Thymus (tissue), 11 donors: ENCODE results near the gene CROCC2. TPM values are rescaled to one million over a fixed set of nuclear protein-coding genes. Genes with fewer than 3 reads are reported as not detected.

Source experiments
- DNase-seq, 9 donors: peaks; one replicate each; pipeline ENCODE4 v3.0.0-alpha.2; 2013; ENCODE audit warnings: low spot score in 9 of 9, low read depth in 6 of 9, missing footprints in 1 of 9
- H3K27ac ChIP-seq, 2 donors: one replicate each; pipeline ENCODE4 v1.5.1; 2013; ENCODE audit warnings: control low read depth in 1 of 2, low read depth in 1 of 2, low read length in 1 of 2, mild to moderate bottlenecking in 1 of 2, moderate library complexity in 1 of 2
- H3K27me3 ChIP-seq, 2 donors: one replicate each; pipeline ENCODE4 v1.5.1; 2013; ENCODE audit warnings: low read length in 1 of 2; ENCODE audit not compliant: control insufficient read depth in 2 of 2, insufficient read depth in 1 of 2
- H3K36me3 ChIP-seq, 2 donors: one replicate each; pipeline ENCODE4 v1.5.1; 2013; ENCODE audit warnings: low read length in 1 of 2, mild to moderate bottlenecking in 1 of 2, moderate library complexity in 1 of 2; ENCODE audit not compliant: control insufficient read depth in 2 of 2, insufficient read depth in 2 of 2
- H3K4me1 ChIP-seq, 2 donors: one replicate each; pipeline ENCODE4 v1.5.1; 2013; ENCODE audit warnings: low read length in 2 of 2; ENCODE audit not compliant: control insufficient read depth in 2 of 2, insufficient read depth in 2 of 2
- H3K4me3 ChIP-seq, 2 donors: one replicate each; pipeline ENCODE4 v1.5.1; 2013; ENCODE audit warnings: low read length in 2 of 2, control low read depth in 1 of 2, mild to moderate bottlenecking in 1 of 2
- H3K9me3 ChIP-seq, 2 donors: one replicate each; pipeline ENCODE4 v1.5.1; 2013; ENCODE audit warnings: low read length in 1 of 2, mild to moderate bottlenecking in 1 of 2; ENCODE audit not compliant: control insufficient read depth in 2 of 2, insufficient read depth in 1 of 2
- WGBS: extraction: QIAGEN DNeasy Blood & Tissue Kit; methylation state at CpG from one replicate; pipeline ENCODE4 v1.1.7; 2013; 5-methylcytosine and 5-hydroxymethylcytosine counted together
- polyA plus RNA-seq: library from polyadenylated mRNA; stranded (reverse); fragments of 200-250 nt; gene quantifications from one replicate; pipeline ENCODE4 v1.2.3, GENCODE V29; 2013
- total RNA-seq: library from RNA; stranded (reverse); fragments of 120-200 nt; gene quantifications from one replicate; pipeline ENCODE4 v1.2.4, GENCODE V29; 2013
- donor health status: healthy.

Gene CROCC2
- total and polyA plus RNA-seq, 2 donors: 0.02 TPM; not detected in 1

GRCh38 chr2:240952496-240953246 is 46.5 kb downstream of the CROCC2 start:
- Histone ChIP-seq H3K27ac (no peak overlapping the region), H3K27me3 (peaks cover 0 to 19% of the 10 kb centered on the region in 2 donors), H3K4me1 (no peaks in the 10 kb centered on the region), H3K9me3 (no peaks in the 10 kb centered on the region), H3K4me3 (no peak overlapping the region), H3K36me3 (no peaks in the 10 kb centered on the region)
- 92% methylated on average over 14 of the region's 14 CpGs for WGBS
- DNase-seq: no peak

GRCh38 chr2:240953426-240954410 is 47.6 kb downstream of the CROCC2 start:
- no peak overlapping the region for H3K4me3 ChIP-seq
- no peak for DNase-seq
- H3K4me1 ChIP-seq: no peaks in the 10 kb centered on the region
- H3K9me3 ChIP-seq: no peaks in the 10 kb centered on the region
- 89% methylated on average over 14 of the region's 14 CpGs for WGBS
- no peaks in the 10 kb centered on the region for H3K36me3 ChIP-seq
- H3K27ac ChIP-seq: no peak overlapping the region
- peaks cover 0 to 19% of the 10 kb centered on the region in 2 donors for H3K27me3 ChIP-seq

GRCh38 chr2:240954436-240955305 is 48.5 kb downstream of the CROCC2 start:
- DNase-seq: no peak
- Histone ChIP-seq H3K27me3 (peaks cover 0 to 23% of the 10 kb centered on the region in 2 donors), H3K4me3 (no peak overlapping the region), H3K9me3 (no peaks in the 10 kb centered on the region), H3K36me3 (no peaks in the 10 kb centered on the region), H3K4me1 (no peaks in the 10 kb centered on the region), H3K27ac (no peak overlapping the region)
- 68% methylated on average over 15 of the region's 15 CpGs for WGBS

DNA sequence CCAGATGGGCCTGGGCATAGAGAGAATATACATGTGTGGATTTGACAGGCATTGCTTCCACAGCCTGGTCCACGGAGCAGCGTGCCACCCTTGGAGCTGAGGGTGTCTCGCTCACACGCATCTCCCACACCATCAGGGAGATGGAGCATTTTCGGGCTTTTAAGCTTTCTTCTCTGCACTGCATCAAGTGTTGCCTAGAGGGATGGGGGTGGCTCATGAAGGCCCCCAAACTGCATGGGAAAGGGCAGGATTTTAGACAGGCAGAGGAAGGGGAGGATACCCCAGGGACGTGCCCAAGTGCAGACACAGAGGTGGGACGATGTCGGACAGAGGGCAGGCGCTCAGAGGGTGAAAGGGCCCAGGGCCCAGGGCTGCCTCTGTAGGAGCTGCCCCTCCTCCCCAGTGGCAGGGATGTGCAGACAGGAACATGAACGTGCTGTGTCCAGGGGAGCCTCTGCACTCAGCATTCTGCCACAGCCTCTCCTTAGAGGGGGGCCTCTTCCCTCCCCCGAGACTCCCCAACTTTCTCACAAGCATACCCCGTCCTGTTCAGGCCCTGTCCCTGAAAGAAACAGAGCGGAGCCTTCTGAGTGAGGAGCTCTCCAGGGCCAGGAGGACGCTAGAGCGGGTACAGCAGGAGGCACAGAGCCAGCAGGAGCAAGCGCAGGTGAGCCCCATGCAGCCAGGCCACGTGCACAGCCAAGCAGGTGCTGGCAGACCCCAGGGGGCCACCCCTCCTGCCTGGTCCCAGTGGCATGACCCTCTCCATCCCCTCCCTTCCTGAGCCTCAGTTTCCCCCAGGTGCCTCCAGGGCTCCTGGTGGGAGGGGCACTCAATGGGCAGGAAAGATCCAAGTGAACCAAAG is 49.4 kb downstream of the CROCC2 start:
- H3K36me3 ChIP-seq: no peaks in the 10 kb centered on the region
- WGBS: 93% methylated on average over 17 of the region's 17 CpGs
- H3K27ac ChIP-seq: no peak overlapping the region
- H3K9me3 ChIP-seq: no peaks in the 10 kb centered on the region
- H3K27me3 ChIP-seq: peaks cover 0 to 32% of the 10 kb centered on the region in 2 donors
- H3K4me3 ChIP-seq: no peak overlapping the region
- DNase-seq: no peak
- H3K4me1 ChIP-seq: peaks cover 0 to 2% of the 10 kb centered on the region in 2 donors

- no peak overlapping the region for H3K27ac ChIP-seq
- H3K4me3 ChIP-seq: no peak overlapping the region
- no peaks in the 10 kb centered on the region for H3K9me3 ChIP-seq
- 91% methylated on average over 16 of the region's 16 CpGs for WGBS
- no peaks in the 10 kb centered on the region for H3K36me3 ChIP-seq
- DNase-seq: no peak
- peaks cover 0 to 2% of the 10 kb centered on the region in 2 donors for H3K4me1 ChIP-seq
- peaks cover 0 to 38% of the 10 kb centered on the region in 2 donors for H3K27me3 ChIP-seq
These were observed 50.2 kb downstream of the CROCC2 start for GRCh38 chr2:240956171-240956934.

GRCh38 chr2:240956935-240957655 is 51.0 kb downstream of the CROCC2 start:
- H3K9me3 ChIP-seq: no peaks in the 10 kb centered on the region
- peaks cover 0 to 39% of the 10 kb centered on the region in 2 donors for H3K27me3 ChIP-seq
- 96% methylated on average over 32 of the region's 32 CpGs for WGBS
- peaks cover 0 to 2% of the 10 kb centered on the region in 2 donors for H3K4me1 ChIP-seq
- DNase-seq: no peak
- H3K27ac ChIP-seq: no peak overlapping the region
- H3K36me3 ChIP-seq: no peaks in the 10 kb centered on the region
- no peak overlapping the region for H3K4me3 ChIP-seq

GRCh38 chr2:240957656-240958365 is 51.7 kb downstream of the CROCC2 start:
- H3K27me3 ChIP-seq: peaks cover 0 to 40% of the 10 kb centered on the region in 2 donors
- DNase-seq: no peak
- H3K4me1 ChIP-seq: peaks cover 0 to 2% of the 10 kb centered on the region in 2 donors
- H3K27ac ChIP-seq: no peak overlapping the region
- no peaks in the 10 kb centered on the region for H3K36me3 ChIP-seq
- no peak overlapping the region for H3K4me3 ChIP-seq
- 86% methylated on average over 17 of the region's 17 CpGs for WGBS
- no peaks in the 10 kb centered on the region for H3K9me3 ChIP-seq
